NCI-H1417 treated with DMSO at 0.1 percent for 48 hours (cell line): Measurements from ENCODE around the gene DNAI2.

Source experiments
- DNase-seq: peaks from one replicate; lab custom pipeline; 2025; lab: John Stamatoyannopoulos, UW

The DNAI2 gene

DNA sequence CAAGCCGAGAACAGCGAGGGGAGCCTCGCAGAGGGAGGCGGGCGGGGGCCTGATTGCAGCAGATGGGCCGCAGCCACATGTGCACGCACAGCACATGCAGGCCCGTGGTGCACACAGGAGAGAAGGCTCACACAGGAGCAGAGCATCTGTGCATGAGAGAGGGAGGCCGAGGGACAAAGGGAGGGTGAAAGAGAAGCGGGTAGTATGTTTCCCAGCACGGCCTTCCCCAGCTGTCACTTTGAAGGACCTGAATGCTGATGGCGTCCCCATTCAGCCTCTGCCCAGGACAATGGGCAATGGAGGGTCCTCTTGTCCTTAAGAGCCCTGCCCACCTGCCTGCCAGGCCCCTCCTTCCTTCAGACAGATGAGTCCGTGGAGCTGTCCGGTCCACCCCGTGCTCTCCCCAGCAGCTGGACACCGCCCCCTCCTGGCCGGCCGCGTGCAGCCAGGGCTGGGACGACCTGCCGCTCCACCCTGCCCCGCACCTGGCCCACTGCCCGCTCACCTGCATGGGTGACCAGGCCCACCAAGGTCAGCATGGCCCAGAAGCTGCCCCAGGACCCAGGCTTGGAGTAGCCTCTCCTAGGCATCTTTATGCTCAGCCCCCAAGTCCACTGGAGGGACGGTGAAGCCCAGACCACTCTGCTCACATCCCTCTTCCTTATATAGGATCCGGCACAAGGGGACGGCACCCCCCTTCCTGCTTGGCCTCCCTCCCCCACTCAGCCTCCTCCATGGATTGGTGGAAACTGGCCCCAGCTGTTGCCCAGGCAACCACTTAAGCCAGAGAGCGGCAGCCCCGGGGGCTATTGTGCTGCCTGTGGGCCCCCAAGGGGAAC, 87.4 kb downstream of the DNAI2 start, which contains the start of gene BTBD17:
TSS of gene BTBD17 (minus strand) at position 639 of the 839 bp plus-strand sequence. CDS start at position 590, 49 bp downstream.
- peak; percentile 38 for DNase-seq

DNA sequence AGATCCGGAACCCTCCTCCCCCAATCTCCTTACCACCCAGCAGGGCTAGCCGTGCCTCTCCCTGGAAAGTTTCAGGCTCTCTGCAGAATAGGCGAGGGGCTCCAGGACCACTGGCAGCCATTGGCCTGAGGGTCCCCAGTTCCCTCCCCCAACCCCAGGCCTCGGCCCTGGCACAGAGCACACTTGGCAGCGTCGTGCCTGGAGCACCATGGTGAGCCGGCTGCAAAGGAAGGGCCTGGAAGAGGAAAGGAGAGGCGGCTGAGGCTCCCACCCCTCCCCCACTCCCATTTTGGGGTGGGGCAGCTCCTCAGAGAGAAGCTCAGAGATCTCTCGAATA, 88.0 kb downstream of the DNAI2 start:
- no peak for DNase-seq

DNA sequence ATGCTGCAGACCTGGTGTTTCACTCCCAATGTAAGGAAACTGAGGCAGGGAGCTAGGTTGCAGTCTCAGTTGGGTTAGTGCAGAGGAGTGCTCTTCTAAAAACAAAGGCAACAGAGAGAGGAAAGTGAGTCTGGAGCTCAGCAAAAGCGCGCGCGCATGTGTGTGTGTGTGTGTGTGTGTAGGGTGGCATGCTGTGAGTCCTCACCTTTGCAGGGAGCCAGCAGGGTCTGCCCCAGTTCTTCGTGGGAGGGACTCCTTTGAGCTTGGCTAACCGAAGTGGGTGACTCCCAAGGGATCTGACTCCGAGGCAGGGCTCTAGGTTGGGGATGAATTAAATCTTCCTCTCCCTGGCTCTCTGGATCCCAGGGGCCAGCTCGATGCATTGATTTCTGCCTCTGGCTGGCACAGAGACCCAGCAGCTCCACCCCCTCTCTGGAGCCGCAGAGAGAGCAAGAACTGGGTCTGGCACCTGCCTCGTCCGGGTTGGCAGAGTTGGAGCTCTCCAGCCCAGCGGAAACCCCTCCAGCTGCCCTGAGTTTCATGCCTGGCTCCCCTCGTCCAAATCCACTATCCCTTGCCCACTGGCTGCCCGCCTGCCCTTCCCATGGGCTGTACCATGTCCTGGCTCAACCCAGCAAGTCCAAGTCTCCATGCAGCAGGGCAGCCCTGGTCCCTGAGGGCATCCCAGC, 88.9 kb downstream of the DNAI2 start:
- DNase-seq, result no peak
